LoVo (cell line): Measurements from ENCODE around the gene EMC9.

Experiments used
- DNase-seq: peaks from one replicate; pipeline ENCODE4 v3.0.0-alpha.2; 2016; ENCODE audit warnings: low spot score

Gene EMC9

GRCh38 chr14:24089890-24090289 is 51.5 kb downstream of the EMC9 start:
- DNase-seq: no peak
